H1 (cell line): ENCODE results near the gene LRRIQ3. TPM values are rescaled to one million over a fixed set of nuclear protein-coding genes. Genes with fewer than 3 reads are reported as not detected.

Experiments
- CTCF ChIA-PET: fragments of 300-600 bp; sonication (Branson Sonifier 250); formaldehyde crosslinking; loops from one replicate; lab custom pipeline; 2021; ENCODE audit not compliant: partially characterized antibody; lab: Charles Lee
- POLR2A ChIA-PET: fragments of 300-600 bp; sonication (Branson Sonifier 250); formaldehyde crosslinking; loops from one replicate; lab custom pipeline; 2021; ENCODE audit warnings: inconsistent platforms; ENCODE audit not compliant: partially characterized antibody; lab: Charles Lee
- DNase-seq, 2 experiments: peaks; one replicate each; pipeline versions ENCODE4 v3.0.0 to v3.0.0-alpha.2; 2010 to 2022; ENCODE audit warnings: low spot score in 2 of 2, low read depth in 1 of 2, mixed read lengths in 1 of 2
- FAIRE-seq: peaks from 2 replicates; lab custom pipeline; 2011; peaks lifted over from hg19 to GRCh38; lab: Jason Lieb, UNC
- H2AFZ ChIP-seq: 2 replicates; pipeline ENCODE4 v1.8.1; 2012; ENCODE audit warnings: low read length, inconsistent platforms
- H2AK5ac ChIP-seq: 2 replicates; pipeline ENCODE4 v1.6.1; 2013; ENCODE audit warnings: low read depth, low read length
- H2BK120ac ChIP-seq: replicated peaks from 2 replicates; pipeline ENCODE3; 2013; ENCODE audit warnings: low read depth, low read length, inconsistent platforms
- H2BK12ac ChIP-seq: 2 replicates; pipeline ENCODE4 v1.6.1; 2013; ENCODE audit warnings: low read depth, low read length
- H2BK15ac ChIP-seq: 2 replicates; pipeline ENCODE4 v1.6.1; 2013; ENCODE audit warnings: low read length
- H2BK20ac ChIP-seq: 2 replicates; pipeline ENCODE4 v1.6.1; 2013; ENCODE audit warnings: low read length
- H2BK5ac ChIP-seq: 2 replicates; pipeline ENCODE4 v1.6.1; 2013; ENCODE audit warnings: low read depth, low read length
- H3K14ac ChIP-seq: 2 replicates; pipeline ENCODE4 v1.6.1; 2013; ENCODE audit warnings: inconsistent platforms; ENCODE audit not compliant: insufficient read length
- H3K18ac ChIP-seq: 2 replicates; pipeline ENCODE4 v1.6.1; 2013; ENCODE audit warnings: low read length; ENCODE audit errors: extremely low read depth
- H3K23ac ChIP-seq: 2 replicates; pipeline ENCODE4 v1.6.1; 2013; ENCODE audit warnings: inconsistent platforms; ENCODE audit not compliant: insufficient read length
- H3K23me2 ChIP-seq: 2 replicates; pipeline ENCODE4 v1.6.1; 2013; ENCODE audit warnings: low read depth, low read length
- H3K27ac ChIP-seq: 2 replicates; pipeline ENCODE4 v1.6.1; 2011; ENCODE audit warnings: low read depth, low read length, inconsistent platforms
- H3K27me3 ChIP-seq, 4 experiments: replicated peaks in 1 of 4; 1 replicate in 1 of 4; 2 replicates in 3 of 4; pipeline versions ENCODE4 v1.6.1 to v1.8.1; 2011 to 2013; ENCODE audit warnings: low read length in 3 of 4, mild to moderate bottlenecking in 3 of 4, inconsistent platforms in 2 of 4, mixed read lengths in 2 of 4, moderate library complexity in 1 of 4; ENCODE audit not compliant: control insufficient read depth in 3 of 4, insufficient read depth in 3 of 4; ENCODE audit errors: extremely low read depth in 1 of 4
- H3K36me3 ChIP-seq, 4 experiments: 2 replicates each; pipeline versions ENCODE4 v1.6.1 to v1.8.1; 2011 to 2013; ENCODE audit warnings: mild to moderate bottlenecking in 4 of 4, low read length in 3 of 4, moderate library complexity in 2 of 4, control low read depth in 1 of 4, inconsistent platforms in 1 of 4; ENCODE audit not compliant: insufficient read depth in 4 of 4, control insufficient read depth in 2 of 4
- H3K4ac ChIP-seq: replicated peaks from 2 replicates; pipeline ENCODE3; 2013; ENCODE audit warnings: low read length, low read depth, mixed read lengths, inconsistent platforms; ENCODE audit not compliant: insufficient read length
- H3K4me1 ChIP-seq, 4 experiments: replicated peaks in 1 of 4; 1 replicate in 1 of 4; 2 replicates in 3 of 4; pipeline versions ENCODE4 v1.6.1 to v1.8.1; 2011 to 2013; ENCODE audit warnings: low read length in 3 of 4, inconsistent platforms in 2 of 4, mixed read lengths in 1 of 4; ENCODE audit not compliant: insufficient read depth in 4 of 4, control insufficient read depth in 3 of 4
- H3K4me2 ChIP-seq, 2 experiments: 2 replicates each; pipeline versions ENCODE4 v1.6.1 to v1.8.1; 2011 to 2013; ENCODE audit warnings: low read depth in 2 of 2, low read length in 2 of 2, control low read depth in 1 of 2, inconsistent platforms in 1 of 2, mild to moderate bottlenecking in 1 of 2; ENCODE audit not compliant: insufficient read depth in 1 of 2
- H3K4me3 ChIP-seq, 4 experiments: fragments of 200-600, 300-600 bp in 1 of 4; sonication (generic), shearing (Covaris generic), sonication (Bioruptor Twin) in 1 of 4; 2 replicates each; pipeline versions ENCODE4 v1.5.1 to v1.8.1; 2011 to 2016; ENCODE audit warnings: low read length in 4 of 4, low read depth in 3 of 4, control low read depth in 2 of 4, inconsistent platforms in 2 of 4, mild to moderate bottlenecking in 2 of 4, mixed read lengths in 1 of 4, moderate library complexity in 1 of 4; ENCODE audit not compliant: insufficient read depth in 2 of 4; ENCODE audit errors: extremely low read depth in 1 of 4
- H3K56ac ChIP-seq: replicated peaks from 2 replicates; pipeline ENCODE3; 2013; ENCODE audit warnings: low read depth, mild to moderate bottlenecking, mixed read lengths, low read length, inconsistent platforms; ENCODE audit not compliant: insufficient read length
- H3K79me1 ChIP-seq: 2 replicates; pipeline ENCODE4 v1.6.1; 2013; ENCODE audit warnings: low read depth, low read length, control low read depth
- H3K79me2 ChIP-seq, 2 experiments: 2 replicates each; pipeline versions ENCODE4 v1.6.1 to v1.8.1; 2012 to 2013; ENCODE audit warnings: low read length in 2 of 2, mild to moderate bottlenecking in 2 of 2, inconsistent platforms in 1 of 2; ENCODE audit not compliant: insufficient read depth in 2 of 2, control insufficient read depth in 1 of 2
- H3K9ac ChIP-seq, 4 experiments: replicated peaks in 1 of 4; 1 replicate in 1 of 4; 2 replicates in 3 of 4; pipeline versions ENCODE4 v1.6.1 to v1.8.1; 2011 to 2013; ENCODE audit warnings: low read depth in 3 of 4, low read length in 3 of 4, control low read depth in 2 of 4, mild to moderate bottlenecking in 2 of 4, moderate library complexity in 2 of 4, inconsistent platforms in 1 of 4; ENCODE audit errors: extremely low read depth in 1 of 4
- H3K9me3 ChIP-seq, 2 experiments: 2 replicates each; pipeline versions ENCODE4 v1.6.1 to v1.8.1; 2012 to 2013; ENCODE audit warnings: mild to moderate bottlenecking in 2 of 2, moderate library complexity in 2 of 2, control low read depth in 1 of 2, inconsistent platforms in 1 of 2, low read depth in 1 of 2, low read length in 1 of 2, mixed read lengths in 1 of 2; ENCODE audit not compliant: insufficient read depth in 2 of 2
- H4K20me1 ChIP-seq, 2 experiments: replicated peaks in 1 of 2; 2 replicates each; pipeline versions ENCODE3 to v1.8.1; 2011 to 2013; ENCODE audit warnings: inconsistent platforms in 2 of 2, low read length in 2 of 2, mild to moderate bottlenecking in 1 of 2; ENCODE audit not compliant: insufficient read depth in 2 of 2, control insufficient read depth in 1 of 2
- H4K5ac ChIP-seq: 2 replicates; pipeline ENCODE4 v1.6.1; 2013; ENCODE audit warnings: low read length, low read depth, mixed read lengths, inconsistent platforms; ENCODE audit not compliant: insufficient read length
- H4K8ac ChIP-seq: 2 replicates; pipeline ENCODE4 v1.8.0; 2013; ENCODE audit warnings: mild to moderate bottlenecking, moderate library complexity, low read length, inconsistent platforms; ENCODE audit not compliant: insufficient read depth; ENCODE audit errors: extremely low read depth
- H4K91ac ChIP-seq: replicated peaks from 2 replicates; pipeline ENCODE3; 2013; ENCODE audit warnings: low read length, mixed read lengths, inconsistent platforms; ENCODE audit not compliant: insufficient read length
- CHD2 ChIP-seq: IDR thresholded peaks from 2 replicates; pipeline ENCODE4 v1.6.1; 2012; ENCODE audit warnings: low read length, improper control_type of control experiment
- EZH2 ChIP-seq: fragments of 200-600 bp; sonication (generic); IDR thresholded peaks from 2 replicates; pipeline ENCODE4 v1.7.1; 2012; ENCODE audit warnings: low read depth, mild to moderate bottlenecking, moderate library complexity, low read length, inconsistent platforms; ENCODE audit not compliant: severe bottlenecking
- HDAC2 ChIP-seq, 2 experiments: fragments of 300-600 bp in 1 of 2; sonication (generic) in 1 of 2; IDR thresholded peaks; 2 replicates each; pipeline ENCODE4 v1.6.1; 2011 to 2012; ENCODE audit warnings: low read depth in 2 of 2, low read length in 2 of 2, mild to moderate bottlenecking in 2 of 2, moderate library complexity in 2 of 2, borderline replicate concordance in 1 of 2, inconsistent platforms in 1 of 2
- JUN ChIP-seq: IDR thresholded peaks from 2 replicates; pipeline ENCODE4 v1.6.1; 2011; ENCODE audit warnings: low read depth, mild to moderate bottlenecking, improper control_type of control experiment, low read length
- JUND ChIP-seq: IDR thresholded peaks from 2 replicates; pipeline ENCODE4 v1.6.1; 2011; ENCODE audit warnings: mild to moderate bottlenecking, improper control_type of control experiment, low read length
- KDM1A ChIP-seq: fragments of 200-600, 300-600 bp; sonication (generic); IDR thresholded peaks from 2 replicates; pipeline ENCODE4 v1.7.1; 2016; ENCODE audit warnings: mild to moderate bottlenecking, low read length, borderline replicate concordance
- RBBP5 ChIP-seq: IDR thresholded peaks from 2 replicates; pipeline ENCODE4 v1.7.1; 2012; ENCODE audit warnings: low read depth, mild to moderate bottlenecking, inconsistent platforms, low read length, moderate library complexity, borderline replicate concordance
- RXRA ChIP-seq: IDR thresholded peaks from 2 replicates; pipeline ENCODE4 v1.6.1; 2011; ENCODE audit warnings: low read depth, mild to moderate bottlenecking, low read length, moderate library complexity; ENCODE audit not compliant: insufficient read depth
- SAP30 ChIP-seq: fragments of 300-600 bp; sonication (generic); IDR thresholded peaks from 2 replicates; pipeline ENCODE4 v1.7.1; 2012; ENCODE audit warnings: low read length, moderate library complexity, mild to moderate bottlenecking, inconsistent platforms; ENCODE audit not compliant: insufficient read depth, insufficient replicate concordance
- SIX5 ChIP-seq: IDR thresholded peaks from 2 replicates; pipeline ENCODE4 v1.6.1; 2011; ENCODE audit warnings: mild to moderate bottlenecking, low read depth, low read length
- TBP ChIP-seq: IDR thresholded peaks from 2 replicates; pipeline ENCODE4 v1.6.1; 2011; ENCODE audit warnings: low read depth, low read length, improper control_type of control experiment
- TEAD4 ChIP-seq: IDR thresholded peaks from 2 replicates; pipeline ENCODE4 v1.6.1; 2012; ENCODE audit warnings: low read depth, low read length, inconsistent platforms, mixed read lengths
- ZNF274 ChIP-seq: IDR thresholded peaks from 2 replicates; pipeline ENCODE4 v1.7.0; 2012; ENCODE audit warnings: low read length, borderline replicate concordance; ENCODE audit errors: extremely low read depth
- WGBS, 2 experiments: shearing (Covaris generic) in 1 of 2; methylation state at CpG; one replicate each; pipeline versions ENCODE4 v1.1.6 to v1.1.7; 2013 to 2015; ENCODE audit warnings: low lambda C conversion rate in 2 of 2, mixed read lengths in 2 of 2, inconsistent platforms in 1 of 2, low coverage in 1 of 2, missing lambda C conversion rate in 1 of 2; ENCODE audit not compliant: insufficient replicate concordance in 2 of 2, insufficient coverage in 1 of 2, insufficient read length in 1 of 2; ENCODE audit errors: extremely low coverage in 1 of 2, missing lambda C conversion rate in 1 of 2; 5-methylcytosine and 5-hydroxymethylcytosine counted together
- polyA plus RNA-seq, 7 experiments: library from polyadenylated mRNA; depleted of rRNA in 3 of 7; stranded (reverse) in 5 of 7; unstranded in 2 of 7; fragments of >200 nt in 5 of 7; fragments of 200-250 nt in 2 of 7; gene quantifications; 1 replicate in 5 of 7; 2 replicates in 1 of 7; 4 replicates in 1 of 7; pipeline versions ENCODE4 v1.2.1 to v1.2.3, GENCODE V29; 2011 to 2013; ENCODE audit warnings: missing spikeins in 2 of 7, mixed read lengths in 2 of 7
- total RNA-seq: library from RNA; stranded (reverse); fragmentation: NEBNext Ultra II Directional; extraction: Animal tissue kit (Norgen Biotek cat#: 25700); gene quantifications from 2 replicates; pipeline ENCODE4 v1.2.1, GENCODE V29; 2021

The LRRIQ3 gene
- total and polyA plus RNA-seq, 2 of the 8 experiments (the other 6 are each of a cell fraction or from before 2014, with no cell fraction given): 0.08 to 0.19 TPM

GRCh38 chr1:74038042-74038441 is 159.9 kb downstream of the LRRIQ3 start:
- no peak overlapping the region for H2BK5ac ChIP-seq
- H2AFZ ChIP-seq: no peak overlapping the region
- no peak overlapping the region for H3K14ac ChIP-seq
- WGBS, 2 experiments: 94% methylated on average over 3 of the region's 3 CpGs; no CpG with 5 or more reads in 1 of the 2 experiments
- POLR2A ChIA-PET: no interaction called here
- no peak overlapping the region for H2BK12ac ChIP-seq
- FAIRE-seq: no peak
- H3K23ac ChIP-seq: no peak overlapping the region
- no peak overlapping the region for H3K4me2 ChIP-seq
- CTCF ChIA-PET: no interaction called here
- no peak overlapping the region for H4K8ac ChIP-seq
- no peaks in the 10 kb centered on the region for H3K79me2 ChIP-seq
- no peaks in the 10 kb centered on the region for H3K4me1 ChIP-seq
- no peaks in the 10 kb centered on the region for H4K20me1 ChIP-seq
- H4K5ac ChIP-seq: no peak overlapping the region
- H3K27me3 ChIP-seq: no peaks in the 10 kb centered on the region
- H2AK5ac ChIP-seq: no peak overlapping the region
- DNase-seq: no peak
- no peaks in the 10 kb centered on the region for H3K36me3 ChIP-seq
- H2BK15ac ChIP-seq: no peak overlapping the region
- 0 out of 2 replicates have a peak, but pooled peaks cover 1% of the 10 kb centered on the region for H3K23me2 ChIP-seq
- H3K79me1 ChIP-seq: no peaks in the 10 kb centered on the region
- H3K18ac ChIP-seq: no peak overlapping the region
- H3K9ac ChIP-seq: no peak overlapping the region
- no peak overlapping the region for H3K56ac ChIP-seq
- H4K91ac ChIP-seq: no peak overlapping the region
- no peak overlapping the region for H2BK120ac ChIP-seq
- H3K4me3 ChIP-seq: no peak overlapping the region
- H2BK20ac ChIP-seq: no peak overlapping the region
- H3K27ac ChIP-seq: no peak overlapping the region
- H3K9me3 ChIP-seq: 0 out of 4 replicates have a peak, but pooled peaks cover 0 to 4% of the 10 kb centered on the region in 2 experiments
- no peak overlapping the region for H3K4ac ChIP-seq
- TF ChIP-seq JUN: no peak
- no peak for TF ChIP-seq ZNF274
- TF ChIP-seq KDM1A: no peak
- no peak for TF ChIP-seq SAP30
- no peak for TF ChIP-seq CHD2
- no peak for TF ChIP-seq SIX5
- TF ChIP-seq RBBP5: no peak
- TF ChIP-seq EZH2: no peak
- TF ChIP-seq RXRA: no peak
- TF ChIP-seq TBP: no peak
- TF ChIP-seq JUND: no peak
- no peak for TF ChIP-seq TEAD4
- no peak for TF ChIP-seq HDAC2 (IDR thresholded peaks at IDR 0.05; ENCODE audit: borderline replicate concordance in 1 of 2, low read depth in 2 of 2, low read length in 2 of 2)
